ENCODE results near the gene RAB3D.
A peak's percentile ranks its signal among the peaks of the same experiment; 100 is the strongest.

RAB3D gene

GRCh38 chr19:11324748-11325389, 14.6 kb downstream of the RAB3D start:
- H4K91ac ChIP-seq (ENCODE audit: low read depth, low read length, poor library complexity) = no peak overlapping the region
- no peak overlapping the region for H2BK5ac ChIP-seq (ENCODE audit: low read length)
- H3K4me1 ChIP-seq (ENCODE audit: control insufficient read depth in 2 of 2, insufficient read depth in 1 of 2, low read depth in 1 of 2, low read length in 2 of 2) = peaks cover 0 to 3% of the 10 kb centered on the region in 2 donors
- peaks cover 2% of the 10 kb centered on the region for H3K79me1 ChIP-seq (ENCODE audit: low read depth, low read length)
- H3K27me3 ChIP-seq (ENCODE audit: control insufficient read depth in 3 of 3, insufficient read depth in 3 of 3, low read depth in 1 of 3, low read length in 3 of 3) = no peaks in the 10 kb centered on the region
- no peak overlapping the region for H2AK5ac ChIP-seq (ENCODE audit: low read depth, low read length)
- H3K23ac ChIP-seq (ENCODE audit: low read depth, low read length, poor library complexity) = peak overlapping the region; percentile 77
- H4K8ac ChIP-seq (ENCODE audit: low read depth, low read length) = no peak overlapping the region
- peak overlapping the region; percentile 78 for H3K18ac ChIP-seq (ENCODE audit: low read length)
- no peak overlapping the region for H2BK15ac ChIP-seq (ENCODE audit: low read length)
- no peaks in the 10 kb centered on the region for H3K9me3 ChIP-seq (replicated peaks in 1 of 2; ENCODE audit: control insufficient read depth in 2 of 2, insufficient read depth in 1 of 2, low read depth in 1 of 2, low read length in 2 of 2)
- WGBS, 2 donors (ENCODE audit: extremely low coverage in 2 of 2, insufficient read length in 2 of 2, insufficient replicate concordance in 1 of 2) = no CpG with 5 or more reads among the region's 17 CpGs
- H3K27ac ChIP-seq (replicated peaks; ENCODE audit: low read length) = no peak overlapping the region
- H3K36me3 ChIP-seq (replicated peaks in 1 of 2; ENCODE audit: control insufficient read depth in 2 of 2, insufficient read depth in 2 of 2, low read length in 2 of 2) = peaks cover 0 to 14% of the 10 kb centered on the region in 2 donors
- H3K14ac ChIP-seq (ENCODE audit: low read length) = peak overlapping the region; percentile 73
- peak overlapping the region; percentile 64 for H2BK12ac ChIP-seq (ENCODE audit: low read length)
- no peak overlapping the region for H3K4ac ChIP-seq (ENCODE audit: low read length)
- no peak overlapping the region for H3K4me2 ChIP-seq (ENCODE audit: insufficient read depth, low read length, poor library complexity, severe bottlenecking)
- H3K9ac ChIP-seq (ENCODE audit: low read depth, low read length, poor library complexity) = peak overlapping the region; percentile 74
- H2BK120ac ChIP-seq (ENCODE audit: low read depth, low read length) = no peak overlapping the region
- H2AFZ ChIP-seq (ENCODE audit: low read length) = no peak overlapping the region
- H3K4me3 ChIP-seq (ENCODE audit: low read length in 2 of 2) = peak overlapping the region in 1 of 2 donors; percentile 2
- no peak for DNase-seq (ENCODE audit: low spot score)

GRCh38 chr19:11324079-11324661, 15.3 kb downstream of the RAB3D start:
- Histone ChIP-seq H2BK5ac (ENCODE audit: low read length) (no peak overlapping the region), H4K91ac (ENCODE audit: low read depth, low read length, poor library complexity) (no peak overlapping the region), H3K27me3 (ENCODE audit: control insufficient read depth in 3 of 3, insufficient read depth in 3 of 3, low read depth in 1 of 3, low read length in 3 of 3) (no peaks in the 10 kb centered on the region), H3K27ac (replicated peaks; ENCODE audit: low read length) (no peak overlapping the region), H3K4me1 (ENCODE audit: control insufficient read depth in 2 of 2, insufficient read depth in 1 of 2, low read depth in 1 of 2, low read length in 2 of 2) (peaks cover 0 to 3% of the 10 kb centered on the region in 2 donors), H2BK15ac (ENCODE audit: low read length) (no peak overlapping the region), H3K4me3 (ENCODE audit: low read length in 2 of 2) (no peak overlapping the region), H3K23ac (ENCODE audit: low read depth, low read length, poor library complexity) (no peak overlapping the region), H3K4me2 (ENCODE audit: insufficient read depth, low read length, poor library complexity, severe bottlenecking) (no peak overlapping the region), H4K8ac (ENCODE audit: low read depth, low read length) (no peak overlapping the region), H2BK120ac (ENCODE audit: low read depth, low read length) (no peak overlapping the region), H3K18ac (ENCODE audit: low read length) (no peak overlapping the region), H3K9me3 (replicated peaks in 1 of 2; ENCODE audit: control insufficient read depth in 2 of 2, insufficient read depth in 1 of 2, low read depth in 1 of 2, low read length in 2 of 2) (no peaks in the 10 kb centered on the region), H3K9ac (ENCODE audit: low read depth, low read length, poor library complexity) (no peak overlapping the region), H3K4ac (ENCODE audit: low read length) (no peak overlapping the region), H3K79me1 (ENCODE audit: low read depth, low read length) (peaks cover 2% of the 10 kb centered on the region), H2AK5ac (ENCODE audit: low read depth, low read length) (no peak overlapping the region), H3K14ac (ENCODE audit: low read length) (no peak overlapping the region), H3K36me3 (replicated peaks in 1 of 2; ENCODE audit: control insufficient read depth in 2 of 2, insufficient read depth in 2 of 2, low read length in 2 of 2) (peaks cover 0 to 14% of the 10 kb centered on the region in 2 donors), H2AFZ (ENCODE audit: low read length) (no peak overlapping the region), H2BK12ac (ENCODE audit: low read length) (no peak overlapping the region)
- WGBS, 2 donors (ENCODE audit: extremely low coverage in 2 of 2, insufficient read length in 2 of 2, insufficient replicate concordance in 1 of 2) = no CpG with 5 or more reads among the region's 10 CpGs
- no peak for DNase-seq (ENCODE audit: low spot score)

- Histone ChIP-seq H3K4me1 (ENCODE audit: control insufficient read depth in 2 of 2, insufficient read depth in 1 of 2, low read depth in 1 of 2, low read length in 2 of 2) (peaks cover 0 to 3% of the 10 kb centered on the region in 2 donors), H3K18ac (ENCODE audit: low read length) (peak overlapping the region; percentile 28), H3K23ac (ENCODE audit: low read depth, low read length, poor library complexity) (no peak overlapping the region), H2AFZ (ENCODE audit: low read length) (no peak overlapping the region), H4K91ac (ENCODE audit: low read depth, low read length, poor library complexity) (no peak overlapping the region), H2BK5ac (ENCODE audit: low read length) (no peak overlapping the region), H3K9me3 (replicated peaks in 1 of 2; ENCODE audit: control insufficient read depth in 2 of 2, insufficient read depth in 1 of 2, low read depth in 1 of 2, low read length in 2 of 2) (no peaks in the 10 kb centered on the region), H3K27me3 (ENCODE audit: control insufficient read depth in 3 of 3, insufficient read depth in 3 of 3, low read depth in 1 of 3, low read length in 3 of 3) (no peaks in the 10 kb centered on the region), H2AK5ac (ENCODE audit: low read depth, low read length) (no peak overlapping the region), H3K4me2 (ENCODE audit: insufficient read depth, low read length, poor library complexity, severe bottlenecking) (no peak overlapping the region), H2BK12ac (ENCODE audit: low read length) (no peak overlapping the region), H4K8ac (ENCODE audit: low read depth, low read length) (no peak overlapping the region), H2BK15ac (ENCODE audit: low read length) (no peak overlapping the region), H3K4me3 (ENCODE audit: low read length in 2 of 2) (no peak overlapping the region), H3K27ac (replicated peaks; ENCODE audit: low read length) (no peak overlapping the region), H3K14ac (ENCODE audit: low read length) (no peak overlapping the region), H3K9ac (ENCODE audit: low read depth, low read length, poor library complexity) (no peak overlapping the region), H3K36me3 (replicated peaks in 1 of 2; ENCODE audit: control insufficient read depth in 2 of 2, insufficient read depth in 2 of 2, low read length in 2 of 2) (peaks cover 0 to 14% of the 10 kb centered on the region in 2 donors), H3K79me1 (ENCODE audit: low read depth, low read length) (peaks cover 2% of the 10 kb centered on the region), H3K4ac (ENCODE audit: low read length) (no peak overlapping the region), H2BK120ac (ENCODE audit: low read depth, low read length) (no peak overlapping the region)
- no CpG with 5 or more reads among the region's 5 CpGs for WGBS, 2 donors (ENCODE audit: extremely low coverage in 2 of 2, insufficient read length in 2 of 2, insufficient replicate concordance in 1 of 2)
- no peak for DNase-seq (ENCODE audit: low spot score)
Measured at GRCh38 chr19:11323601-11324078, 15.8 kb downstream of the RAB3D start.

GRCh38 chr19:11322269-11323024, 17.0 kb downstream of the RAB3D start:
- Histone ChIP-seq H3K79me1 (ENCODE audit: low read depth, low read length) (peaks cover 2% of the 10 kb centered on the region), H2BK15ac (ENCODE audit: low read length) (no peak overlapping the region), H2BK12ac (ENCODE audit: low read length) (no peak overlapping the region)

More at GRCh38 chr19:11322269-11323024, 17.0 kb downstream of the RAB3D start:
- no peak for DNase-seq (ENCODE audit: low spot score)
- Histone ChIP-seq H2AK5ac (ENCODE audit: low read depth, low read length) (no peak overlapping the region), H3K36me3 (replicated peaks in 1 of 2; ENCODE audit: control insufficient read depth in 2 of 2, insufficient read depth in 2 of 2, low read length in 2 of 2) (peaks cover 0 to 14% of the 10 kb centered on the region in 2 donors), H3K27ac (replicated peaks; ENCODE audit: low read length) (no peak overlapping the region), H3K4me1 (ENCODE audit: control insufficient read depth in 2 of 2, insufficient read depth in 1 of 2, low read depth in 1 of 2, low read length in 2 of 2) (peaks cover 0 to 3% of the 10 kb centered on the region in 2 donors), H3K9ac (ENCODE audit: low read depth, low read length, poor library complexity) (no peak overlapping the region), H2BK120ac (ENCODE audit: low read depth, low read length) (no peak overlapping the region), H3K4me2 (ENCODE audit: insufficient read depth, low read length, poor library complexity, severe bottlenecking) (no peak overlapping the region), H3K18ac (ENCODE audit: low read length) (no peak overlapping the region), H3K23ac (ENCODE audit: low read depth, low read length, poor library complexity) (no peak overlapping the region), H3K4me3 (ENCODE audit: low read length in 2 of 2) (no peak overlapping the region), H3K27me3 (ENCODE audit: control insufficient read depth in 3 of 3, insufficient read depth in 3 of 3, low read depth in 1 of 3, low read length in 3 of 3) (no peaks in the 10 kb centered on the region), H2AFZ (ENCODE audit: low read length) (no peak overlapping the region), H2BK5ac (ENCODE audit: low read length) (no peak overlapping the region), H3K9me3 (replicated peaks in 1 of 2; ENCODE audit: control insufficient read depth in 2 of 2, insufficient read depth in 1 of 2, low read depth in 1 of 2, low read length in 2 of 2) (no peaks in the 10 kb centered on the region), H3K4ac (ENCODE audit: low read length) (no peak overlapping the region), H4K91ac (ENCODE audit: low read depth, low read length, poor library complexity) (no peak overlapping the region), H3K14ac (ENCODE audit: low read length) (no peak overlapping the region), H4K8ac (ENCODE audit: low read depth, low read length) (no peak overlapping the region)
- WGBS, 2 donors (ENCODE audit: extremely low coverage in 2 of 2, insufficient read length in 2 of 2, insufficient replicate concordance in 1 of 2) = no CpG with 5 or more reads among the region's 7 CpGs
